ENCODE measurements around the gene NCAM1. TPM values are rescaled to one million over a fixed set of nuclear protein-coding genes. Genes with fewer than 3 reads are reported as not detected.

Gene NCAM1
- total and polyA plus RNA-seq, 10 donors: 0.41 to 13.2 (median 7.1) TPM

GRCh38 chr11:113197446-113197845, 236.2 kb downstream of the NCAM1 start:
- Histone ChIP-seq H3K9me3 (no peaks in the 10 kb centered on the region), H3K4me3 (no peak overlapping the region), H3K27ac (no peak overlapping the region), H3K4me1 (no peaks in the 10 kb centered on the region), H3K36me3 (no peaks in the 10 kb centered on the region), H3K27me3 (replicated peaks in 1 of 7) (peaks cover 0 to 10% (median 0%) of the 10 kb centered on the region in 7 donors)
- TF ChIP-seq CTCF (IDR thresholded peaks at IDR 0.05 in 8 of 11, conservative IDR thresholded peaks at IDR 0.05 in 3 of 11) (no peak), POLR2AphosphoS5 (IDR thresholded peaks at IDR 0.05) (no peak), POLR2A (IDR thresholded peaks at IDR 0.05) (no peak)
- no peak for DNase-seq
- 53 to 60% (median 56%) methylated on average over 3 of the region's 3 CpGs for WGBS, 5 donors
- intact Hi-C loops (cut with DNase I; ENCODE audit: low total_unique reads): no loop called here

GRCh38 chr11:113198972-113199661, 237.9 kb downstream of the NCAM1 start:
- intact Hi-C loops (cut with DNase I; ENCODE audit: low total_unique reads): no loop called here
- 64 to 76% (median 71%) methylated on average over 10 of the region's 10 CpGs for WGBS, 5 donors
- no peak overlapping the region for H3K27ac ChIP-seq

GRCh38 chr11:113199866-113200265, 238.6 kb downstream of the NCAM1 start:
- 58 to 81% (median 72%) methylated on average over 5 of the region's 5 CpGs for WGBS, 5 donors

More at GRCh38 chr11:113198972-113199661, 237.9 kb downstream of the NCAM1 start:
- DNase-seq: no peak
- Histone ChIP-seq H3K4me3 (no peak overlapping the region), H3K36me3 (no peaks in the 10 kb centered on the region), H3K9me3 (no peaks in the 10 kb centered on the region), H3K4me1 (no peaks in the 10 kb centered on the region), H3K27me3 (replicated peaks in 1 of 7) (peaks cover 0 to 10% (median 0%) of the 10 kb centered on the region in 7 donors)
- TF ChIP-seq POLR2AphosphoS5 (IDR thresholded peaks at IDR 0.05) (no peak), POLR2A (IDR thresholded peaks at IDR 0.05) (no peak), CTCF (IDR thresholded peaks at IDR 0.05 in 8 of 11, conservative IDR thresholded peaks at IDR 0.05 in 3 of 11) (no peak)

More at GRCh38 chr11:113199866-113200265, 238.6 kb downstream of the NCAM1 start:
- Histone ChIP-seq H3K4me1 (no peaks in the 10 kb centered on the region), H3K9me3 (no peaks in the 10 kb centered on the region), H3K4me3 (no peak overlapping the region), H3K27me3 (replicated peaks in 1 of 7) (peaks cover 0 to 10% (median 0%) of the 10 kb centered on the region in 7 donors), H3K36me3 (no peaks in the 10 kb centered on the region), H3K27ac (no peak overlapping the region)
- DNase-seq: no peak
- no peak for TF ChIP-seq CTCF (IDR thresholded peaks at IDR 0.05 in 8 of 11, conservative IDR thresholded peaks at IDR 0.05 in 3 of 11)
- TF ChIP-seq POLR2A (IDR thresholded peaks at IDR 0.05): no peak
- TF ChIP-seq POLR2AphosphoS5 (IDR thresholded peaks at IDR 0.05): no peak
- intact Hi-C loops (cut with DNase I; ENCODE audit: low total_unique reads): no loop called here

Measured in spleen (tissue), 11 donors.